GM12892 (cell line): ENCODE results near the gene XPO1.

ENCODE experiments used
- POLR2A ChIP-seq: IDR thresholded peaks from 2 replicates; pipeline ENCODE4 v1.6.1; 2011; ENCODE audit warnings: low read depth, low read length, control low read depth
- POLR2AphosphoS5 ChIP-seq: IDR thresholded peaks from 2 replicates; pipeline ENCODE4 v1.6.1; 2011; ENCODE audit warnings: low read depth, low read length, control low read depth
- TAF1 ChIP-seq: IDR thresholded peaks from 2 replicates; pipeline ENCODE4 v1.6.1; 2011; ENCODE audit warnings: low read depth, mild to moderate bottlenecking, control low read depth, low read length, borderline replicate concordance

- TF ChIP-seq POLR2AphosphoS5, result no peak; the same call in 1 of the 2 replicates
- TF ChIP-seq POLR2A, result peak; percentile 90; the same call in 1 of the 2 replicates
- TF ChIP-seq TAF1, result peak; percentile 87; the same call in 1 of the 2 replicates
Observed at GRCh38 chr2:61538200-61538919, at the start of gene XPO1.
